GM12872 (cell line): ENCODE results near the gene ATG2B.

ENCODE experiments used
- TF ChIP-seq, protein P1 (sequence below): IDR thresholded peaks from 3 replicates; pipeline ENCODE4 v1.5.1; 2011; ENCODE audit warnings: low read depth, mild to moderate bottlenecking, low read length, moderate library complexity; ENCODE audit not compliant: insufficient read depth

The ATG2B gene

DNA sequence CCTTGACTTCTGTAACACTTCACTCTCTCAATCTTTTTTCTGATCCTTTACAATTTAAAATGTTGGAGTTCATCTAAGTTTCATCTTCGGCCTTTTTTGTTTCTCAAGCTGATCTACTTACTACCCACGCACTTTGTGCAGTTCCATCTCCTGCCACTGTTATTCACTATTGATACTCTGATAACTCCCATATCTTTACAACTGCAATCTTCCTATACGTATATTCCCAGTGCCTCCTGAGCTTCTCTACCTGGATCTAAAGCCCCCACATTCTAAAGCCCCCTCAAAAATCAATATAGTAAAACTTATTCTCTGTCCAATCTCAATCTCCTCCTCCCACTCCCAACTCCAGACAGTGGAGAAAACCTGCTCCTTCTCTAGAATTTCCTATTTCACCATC, 5.9 kb downstream of the ATG2B start:
- TF ChIP-seq, protein P1, sequence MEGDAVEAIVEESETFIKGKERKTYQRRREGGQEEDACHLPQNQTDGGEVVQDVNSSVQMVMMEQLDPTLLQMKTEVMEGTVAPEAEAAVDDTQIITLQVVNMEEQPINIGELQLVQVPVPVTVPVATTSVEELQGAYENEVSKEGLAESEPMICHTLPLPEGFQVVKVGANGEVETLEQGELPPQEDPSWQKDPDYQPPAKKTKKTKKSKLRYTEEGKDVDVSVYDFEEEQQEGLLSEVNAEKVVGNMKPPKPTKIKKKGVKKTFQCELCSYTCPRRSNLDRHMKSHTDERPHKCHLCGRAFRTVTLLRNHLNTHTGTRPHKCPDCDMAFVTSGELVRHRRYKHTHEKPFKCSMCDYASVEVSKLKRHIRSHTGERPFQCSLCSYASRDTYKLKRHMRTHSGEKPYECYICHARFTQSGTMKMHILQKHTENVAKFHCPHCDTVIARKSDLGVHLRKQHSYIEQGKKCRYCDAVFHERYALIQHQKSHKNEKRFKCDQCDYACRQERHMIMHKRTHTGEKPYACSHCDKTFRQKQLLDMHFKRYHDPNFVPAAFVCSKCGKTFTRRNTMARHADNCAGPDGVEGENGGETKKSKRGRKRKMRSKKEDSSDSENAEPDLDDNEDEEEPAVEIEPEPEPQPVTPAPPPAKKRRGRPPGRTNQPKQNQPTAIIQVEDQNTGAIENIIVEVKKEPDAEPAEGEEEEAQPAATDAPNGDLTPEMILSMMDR = no peak

DNA sequence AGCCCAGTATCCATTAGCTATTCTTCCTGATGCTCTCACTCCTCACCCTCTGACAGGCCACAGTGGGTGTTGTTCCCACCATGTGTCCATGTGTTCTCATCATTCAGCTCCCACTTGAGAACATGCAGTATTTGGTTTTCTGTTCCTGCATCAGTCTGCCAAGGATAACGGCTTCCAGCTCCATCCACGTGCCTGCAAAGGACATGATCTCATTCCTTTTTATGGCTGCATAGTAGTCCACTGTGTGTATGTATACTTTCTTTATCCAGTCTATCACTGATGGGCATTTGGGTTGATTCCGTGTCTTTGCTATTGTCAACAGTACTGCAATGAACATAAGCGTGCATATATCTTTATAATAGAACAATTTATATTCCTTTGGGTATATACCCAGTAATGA, 8.9 kb downstream of the ATG2B start:
- TF ChIP-seq, protein P1 = no peak

DNA sequence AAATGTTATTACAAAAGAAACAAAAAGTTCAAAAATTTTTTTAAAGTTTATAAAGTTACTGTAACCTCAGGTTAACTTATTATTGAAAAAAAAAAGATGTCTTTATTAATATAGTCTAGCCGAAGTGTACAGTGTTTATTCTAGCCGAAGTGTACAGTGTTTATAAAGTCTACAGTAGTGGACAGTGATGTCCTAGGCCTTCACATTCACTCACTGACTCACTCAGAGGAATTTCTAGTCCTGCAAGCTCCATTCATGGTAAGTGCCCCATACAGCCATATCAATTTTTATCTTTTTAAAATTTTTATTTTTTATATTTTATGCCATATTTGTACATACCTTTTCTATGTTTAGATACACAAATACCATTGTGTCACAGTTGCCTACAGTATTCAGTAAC, 10.4 kb downstream of the ATG2B start:
- TF ChIP-seq, protein P1 = no peak

DNA sequence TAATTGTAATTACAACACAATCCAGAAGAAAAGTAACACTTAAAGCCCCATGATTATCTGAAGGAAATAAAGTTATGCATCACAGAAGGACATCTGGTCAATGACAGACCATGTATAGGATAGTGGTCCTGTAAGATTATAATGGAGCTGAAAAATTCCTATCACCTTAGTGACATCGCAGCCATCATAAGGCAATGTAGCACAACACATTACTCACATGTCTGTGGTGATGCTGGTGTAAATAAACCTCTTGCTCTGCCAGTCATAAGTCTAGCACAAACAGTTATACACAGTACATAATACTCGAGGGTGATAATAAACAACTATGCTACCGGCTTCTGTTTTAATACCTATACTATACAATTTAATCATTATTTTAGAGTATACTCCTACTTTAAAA, 11.2 kb downstream of the ATG2B start:
- TF ChIP-seq, protein P1 = no peak

DNA sequence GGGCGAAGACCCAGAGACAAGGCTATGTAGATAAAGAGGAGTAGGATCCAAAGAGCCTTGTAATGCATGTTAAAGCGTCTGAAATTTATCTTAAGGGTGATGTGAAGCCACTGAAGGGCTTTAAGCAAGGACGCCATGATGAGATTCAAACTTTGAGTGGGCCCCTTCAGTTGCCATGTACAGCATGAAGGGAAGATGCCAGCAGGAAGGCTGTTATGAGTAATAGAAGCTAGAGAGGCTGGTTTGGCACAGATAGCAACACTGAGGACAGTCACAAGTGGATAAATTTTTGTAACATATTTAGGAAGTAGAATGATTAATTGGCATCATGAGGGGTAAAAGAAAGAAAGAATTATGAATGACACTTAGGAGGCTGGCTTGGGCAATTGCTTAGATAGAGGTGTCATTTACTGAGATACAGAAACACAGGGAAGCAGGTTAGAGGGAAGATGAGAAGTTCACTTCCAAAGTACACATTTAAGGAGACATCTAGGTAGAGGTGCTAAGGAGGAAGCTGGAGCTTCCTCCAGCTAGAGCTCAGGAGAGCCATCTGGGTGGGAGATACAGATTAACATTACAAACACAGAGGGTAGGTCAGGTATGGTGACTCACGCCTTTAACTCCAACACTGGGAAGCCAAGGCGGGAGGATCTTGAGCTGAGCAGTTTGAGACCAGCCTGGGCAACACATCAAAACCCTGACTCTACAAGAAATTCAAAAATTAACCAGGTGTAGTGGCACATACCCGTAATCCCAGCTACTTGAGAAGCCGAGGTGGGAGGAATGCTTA, 13.7 kb downstream of the ATG2B start:
- TF ChIP-seq, protein P1 = no peak

DNA sequence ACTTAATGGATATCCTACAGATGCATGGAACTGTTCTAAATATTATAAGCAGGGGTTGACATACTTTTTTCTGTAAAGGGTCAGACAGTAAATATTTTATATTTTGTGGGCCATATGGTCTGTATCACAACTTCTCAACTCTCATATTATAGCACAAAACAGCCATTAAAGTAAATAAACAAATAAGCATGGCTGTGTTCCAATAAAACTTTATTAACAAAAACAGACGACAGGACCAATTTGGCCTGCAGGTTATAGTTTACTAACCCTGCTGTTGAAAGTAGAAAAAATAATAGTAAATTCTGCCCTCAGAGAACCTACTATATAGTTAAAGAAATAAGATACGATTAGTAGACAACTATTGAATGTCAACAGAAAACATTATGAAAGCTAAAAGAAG, 17.5 kb downstream of the ATG2B start:
- TF ChIP-seq, protein P1 = no peak

DNA sequence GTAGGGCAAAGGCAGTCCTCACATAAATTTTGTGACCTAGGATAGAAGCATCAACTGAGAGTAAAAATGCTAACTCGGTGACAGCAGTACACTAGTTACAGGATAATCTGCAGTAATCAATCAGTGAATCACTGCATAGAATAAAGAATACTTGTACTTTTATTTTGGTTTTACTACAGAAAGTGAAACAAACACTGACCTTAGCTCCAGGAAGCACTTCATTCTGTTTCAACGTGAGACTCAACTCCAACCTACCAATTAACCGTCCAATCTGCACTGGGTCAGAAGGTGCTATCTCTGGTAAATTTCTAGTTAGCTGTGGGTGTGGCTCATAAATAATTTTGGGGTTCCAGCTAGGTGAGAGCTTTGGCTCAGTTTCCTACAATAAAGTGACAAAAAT, 21.8 kb downstream of the ATG2B start:
- TF ChIP-seq, protein P1 = no peak
